ENCODE results near the gene RTL1.

Gene RTL1

DNA sequence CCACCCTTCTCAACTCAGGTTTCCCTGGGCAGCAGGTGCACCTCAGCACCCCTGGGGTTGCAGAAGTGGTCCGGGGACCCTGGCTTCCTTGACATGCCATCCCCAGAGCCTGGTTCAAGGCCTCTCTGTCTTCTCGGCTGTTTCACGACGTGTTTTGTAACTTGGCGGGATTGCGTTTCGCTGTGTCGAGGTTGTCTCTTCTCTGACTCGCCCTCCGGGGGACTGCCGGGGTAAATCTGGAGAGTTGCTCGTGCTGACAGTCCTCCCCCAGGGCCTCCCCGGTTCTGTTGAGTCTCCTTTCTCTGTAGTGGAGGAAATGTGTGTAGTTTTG lies 52.0 kb downstream of the RTL1 start:
- DNase-seq (ENCODE audit: low read depth in 2 of 2): no peak

DNA sequence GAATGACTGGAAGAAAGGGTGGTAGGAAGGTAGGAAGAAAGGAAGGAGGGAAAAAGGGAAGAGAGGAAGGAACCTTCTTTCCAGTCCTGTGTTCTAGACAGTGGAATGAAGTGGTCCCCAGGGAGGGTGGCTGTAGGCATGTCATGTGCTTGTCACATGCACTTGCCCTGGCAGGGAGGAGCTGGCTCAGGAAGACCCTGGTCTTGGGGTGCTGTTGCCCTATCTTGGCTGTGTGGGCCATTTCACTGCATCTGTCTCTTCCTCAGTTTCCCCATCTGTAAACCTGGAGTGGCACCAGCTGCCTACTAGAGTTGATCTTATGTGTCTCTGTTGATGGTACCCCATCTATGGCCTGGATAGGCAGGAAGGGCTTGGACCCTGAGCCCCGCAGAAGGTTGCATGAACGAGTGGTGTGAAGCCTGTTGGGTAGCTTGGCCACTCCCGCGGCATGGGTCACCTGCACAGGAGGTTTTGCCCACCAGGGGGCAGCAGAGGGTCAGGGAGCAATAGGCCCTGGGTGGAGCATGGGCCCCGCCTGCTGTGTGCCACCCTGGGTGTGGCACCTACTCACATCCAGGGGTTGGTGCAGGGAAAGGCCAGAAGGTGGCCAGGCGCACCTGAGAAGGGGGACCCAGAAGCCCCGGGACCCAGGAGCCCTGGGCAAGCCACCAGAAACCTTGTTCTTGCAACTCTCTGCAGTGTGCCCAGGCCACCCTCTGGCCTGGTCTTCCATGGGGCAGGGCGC lies 52.5 kb downstream of the RTL1 start:
- peak; percentile 74 to 90 for DNase-seq (ENCODE audit: low read depth in 2 of 2)

DNA sequence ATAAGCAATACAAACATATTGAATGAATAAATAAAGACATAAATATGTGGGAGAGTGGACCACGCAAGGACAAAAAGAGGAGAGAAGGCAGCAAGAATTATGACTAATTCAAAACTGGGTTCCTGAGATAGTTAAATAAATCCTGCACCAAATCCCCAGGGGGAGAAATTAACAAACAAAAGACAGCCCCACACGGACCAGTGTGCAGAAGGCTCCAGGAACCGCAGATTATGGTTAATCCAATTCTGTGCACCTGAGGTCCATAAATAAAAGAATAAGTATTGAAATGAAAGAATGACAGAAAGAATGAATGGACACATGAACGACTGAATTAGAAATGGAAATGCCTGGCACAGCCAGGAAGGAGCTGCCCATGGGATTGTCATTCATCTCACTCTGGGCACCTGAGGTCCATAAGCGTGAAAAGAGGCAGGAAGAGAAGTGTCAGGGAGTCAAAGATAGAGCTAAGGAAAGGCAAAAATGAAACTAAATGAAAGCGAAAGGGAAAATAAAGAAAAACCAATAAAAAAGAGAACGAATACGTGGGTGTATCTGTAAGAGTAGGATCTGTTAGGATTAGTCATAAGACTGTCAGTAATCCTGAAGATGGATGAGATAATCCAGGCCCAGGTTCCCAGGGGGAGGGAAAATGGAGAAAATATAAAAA lies 54.3 kb downstream of the RTL1 start:
- DNase-seq (ENCODE audit: low read depth in 2 of 2): no peak

DNA sequence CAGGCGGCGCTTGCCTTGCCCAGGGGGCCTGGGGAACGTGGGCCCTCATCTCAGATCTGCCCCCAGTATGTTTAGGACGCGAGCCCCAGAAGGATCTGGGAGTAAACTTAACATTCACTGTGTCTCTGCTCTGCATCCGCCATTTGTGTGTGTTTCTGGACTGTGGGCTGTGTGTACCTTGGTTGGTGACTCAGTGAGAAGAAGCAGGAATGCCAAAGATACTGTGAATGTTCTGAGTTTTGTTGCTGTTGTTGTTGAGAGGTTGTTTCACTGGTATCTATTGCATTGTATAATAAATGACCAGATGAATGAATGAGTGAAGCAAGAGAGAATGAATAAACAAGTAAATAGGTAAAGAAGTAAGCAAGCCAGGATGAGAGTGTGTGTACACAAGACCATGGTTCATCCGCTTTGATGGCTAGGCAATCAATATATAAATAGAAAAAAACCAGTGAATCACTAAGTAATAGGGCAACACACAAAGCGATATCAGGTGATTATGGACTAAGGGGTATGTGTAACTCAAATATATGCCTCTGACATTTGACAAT lies 57.1 kb downstream of the RTL1 start:
- DNase-seq (ENCODE audit: low read depth in 2 of 2): no peak

DNA sequence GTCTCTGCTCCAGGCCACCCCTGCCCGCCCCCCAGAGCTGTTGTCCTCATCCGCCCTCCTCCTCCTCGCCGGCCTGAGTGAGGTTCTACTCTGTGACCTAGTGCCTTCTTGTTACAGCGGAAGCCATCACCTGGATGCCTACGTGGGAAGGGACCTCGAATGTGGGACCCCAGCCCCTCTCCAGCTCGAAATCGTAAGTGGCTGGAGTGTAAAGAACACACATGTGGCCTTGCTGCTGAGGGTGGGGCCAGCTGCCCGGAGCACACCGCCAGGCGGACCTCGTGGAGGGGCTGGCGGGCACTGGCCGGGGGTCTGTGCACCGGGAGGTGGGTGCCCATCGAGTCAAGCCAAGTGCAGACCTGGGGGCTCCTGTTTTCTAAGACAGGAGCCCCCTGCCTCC lies 58.2 kb downstream of the RTL1 start:
- no peak for DNase-seq (ENCODE audit: low read depth in 2 of 2)

DNA sequence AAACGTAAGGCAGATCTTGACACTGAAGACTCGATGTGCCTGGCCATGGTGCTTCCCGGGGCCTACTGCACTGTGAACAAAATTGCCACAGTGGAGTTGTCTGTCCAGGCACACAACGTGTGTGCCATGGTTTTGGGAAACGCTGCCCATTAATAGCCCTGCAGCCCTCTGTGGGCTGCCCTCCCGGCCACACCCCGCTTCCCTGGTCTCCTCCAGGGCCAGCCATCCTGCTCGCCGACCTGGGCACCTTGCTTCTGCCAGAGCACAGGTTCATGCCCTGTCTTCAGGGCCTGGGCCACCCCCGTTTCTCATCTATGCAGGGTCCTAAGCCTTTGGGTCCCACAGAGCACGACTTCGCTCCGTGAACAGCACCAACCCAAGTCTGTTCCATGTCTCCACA lies 58.7 kb downstream of the RTL1 start:
- DNase-seq (ENCODE audit: low read depth in 2 of 2): no peak

DNA sequence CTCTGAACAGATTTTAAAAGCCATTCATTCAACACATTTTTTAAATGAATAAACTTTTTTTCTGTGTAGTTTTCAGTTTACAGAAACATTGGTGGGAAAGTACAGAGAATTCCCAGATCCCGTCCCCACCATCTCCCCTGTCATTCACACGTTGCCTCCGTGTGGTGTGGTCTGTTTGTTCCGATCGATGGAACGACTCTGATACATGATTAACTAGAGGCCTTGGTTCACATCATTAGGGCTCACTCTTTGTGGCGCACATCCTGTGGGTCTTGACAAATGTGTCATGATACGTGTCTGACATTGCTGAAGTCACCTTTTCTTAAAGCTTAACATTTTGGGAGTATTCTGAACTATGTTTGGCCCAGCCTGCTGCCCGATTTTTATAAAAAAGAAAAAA lies 59.1 kb downstream of the RTL1 start:
- DNase-seq (ENCODE audit: low read depth in 2 of 2): no peak

DNA sequence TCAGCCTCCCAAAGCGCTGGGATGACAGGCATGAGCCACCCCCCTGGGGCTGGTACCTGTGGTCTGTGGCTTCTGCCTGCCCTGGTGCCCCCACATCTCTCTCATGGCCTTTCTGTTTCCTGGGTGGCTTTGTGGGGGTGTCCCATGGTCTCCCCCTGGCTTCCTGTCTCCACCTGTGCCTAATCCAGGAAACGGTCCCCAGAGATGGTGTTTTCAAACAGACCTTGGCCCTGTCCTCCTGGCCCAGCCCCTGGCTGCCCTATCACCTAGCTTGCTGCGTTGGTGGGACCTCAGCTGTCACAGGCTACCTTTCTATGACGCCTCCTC lies 59.5 kb downstream of the RTL1 start:
- no peak for DNase-seq (ENCODE audit: low read depth in 2 of 2)

DNA sequence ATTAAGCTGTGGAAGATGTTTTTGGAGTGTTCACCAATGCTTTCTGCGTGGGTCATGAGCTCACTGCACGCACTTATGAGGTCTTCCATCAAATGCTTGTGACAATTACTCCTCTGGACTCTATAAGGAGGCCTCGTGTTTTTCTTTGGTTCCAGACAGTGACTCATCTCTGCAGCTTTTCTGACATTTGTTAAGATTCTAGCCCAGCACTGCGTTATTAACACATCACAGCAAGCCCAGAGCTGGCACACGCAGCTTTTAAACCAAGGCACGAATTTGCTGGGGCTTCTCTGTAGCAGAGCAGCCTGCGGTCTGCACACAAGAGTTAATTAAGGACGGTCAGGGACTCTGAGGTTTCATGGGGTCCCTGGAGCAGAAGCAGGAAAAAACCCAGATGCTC lies 60.7 kb downstream of the RTL1 start:
- no peak for DNase-seq (ENCODE audit: low read depth in 2 of 2)

DNA sequence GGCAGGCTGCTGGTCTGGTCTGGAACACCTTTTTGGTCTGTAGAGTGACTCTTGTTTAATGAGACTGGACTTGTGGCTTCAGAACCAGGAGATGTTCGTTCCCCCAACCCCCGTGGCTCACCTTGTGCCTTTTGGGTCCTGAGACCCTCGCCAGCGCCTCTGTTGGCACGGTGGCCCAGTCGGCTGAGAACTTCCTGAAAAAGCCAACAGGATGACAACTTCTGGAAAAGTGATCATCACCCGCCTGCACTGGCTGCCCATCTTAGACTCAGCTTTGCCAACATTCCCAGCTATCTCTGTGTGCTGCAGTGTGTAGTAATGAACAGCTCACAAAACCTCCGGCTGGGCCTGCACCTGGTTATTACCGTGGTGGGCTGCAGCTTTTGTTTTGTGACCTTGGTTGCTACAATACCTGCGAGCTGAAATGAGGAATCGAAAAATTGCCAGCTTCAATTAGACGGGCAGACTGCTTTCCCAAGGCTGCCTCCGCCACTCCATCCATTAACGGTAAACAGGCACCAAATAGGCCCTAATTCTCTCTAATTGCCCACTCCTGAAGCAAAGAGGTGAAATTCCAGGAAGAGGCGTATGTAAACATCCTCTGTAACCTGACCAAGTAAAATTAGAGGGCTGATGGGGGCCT lies 61.6 kb downstream of the RTL1 start:
- no peak for DNase-seq (ENCODE audit: low read depth in 2 of 2)

DNA sequence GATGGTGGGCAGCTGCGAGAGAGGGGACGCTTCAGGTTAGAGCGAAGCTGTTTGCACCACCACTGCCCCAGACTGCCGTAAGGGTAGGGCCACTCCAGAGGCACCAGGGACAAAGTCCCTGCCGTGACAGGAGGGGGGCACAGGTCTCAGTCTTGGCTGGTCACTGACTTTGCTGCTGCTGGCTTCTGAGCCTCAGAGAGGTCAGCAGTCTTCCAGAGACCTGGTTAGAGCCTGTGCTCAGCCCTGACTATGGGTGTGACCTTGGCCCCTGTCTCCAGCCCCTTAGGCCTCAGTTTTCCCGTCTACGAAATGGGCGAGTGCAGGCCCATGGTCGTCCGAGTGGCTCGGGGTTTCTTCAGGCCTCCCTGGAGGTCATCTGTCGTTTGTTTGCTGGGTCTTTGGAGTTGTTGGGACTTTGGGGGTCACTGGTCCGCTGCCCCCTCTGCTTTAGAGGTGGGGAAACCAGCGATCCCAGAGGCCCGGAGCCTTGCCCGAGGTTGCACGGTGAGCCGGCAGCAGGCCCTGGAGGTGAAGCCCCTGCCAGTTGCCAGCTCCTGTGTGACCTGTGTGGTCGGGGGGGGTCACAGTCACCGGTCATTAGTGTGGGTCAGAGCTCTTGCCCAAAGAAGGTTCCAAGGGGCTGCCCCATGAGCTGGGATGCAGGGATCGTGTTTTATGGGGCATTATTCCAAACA lies 62.3 kb downstream of the RTL1 start:
- DNase-seq (ENCODE audit: low read depth in 2 of 2): no peak

DNA sequence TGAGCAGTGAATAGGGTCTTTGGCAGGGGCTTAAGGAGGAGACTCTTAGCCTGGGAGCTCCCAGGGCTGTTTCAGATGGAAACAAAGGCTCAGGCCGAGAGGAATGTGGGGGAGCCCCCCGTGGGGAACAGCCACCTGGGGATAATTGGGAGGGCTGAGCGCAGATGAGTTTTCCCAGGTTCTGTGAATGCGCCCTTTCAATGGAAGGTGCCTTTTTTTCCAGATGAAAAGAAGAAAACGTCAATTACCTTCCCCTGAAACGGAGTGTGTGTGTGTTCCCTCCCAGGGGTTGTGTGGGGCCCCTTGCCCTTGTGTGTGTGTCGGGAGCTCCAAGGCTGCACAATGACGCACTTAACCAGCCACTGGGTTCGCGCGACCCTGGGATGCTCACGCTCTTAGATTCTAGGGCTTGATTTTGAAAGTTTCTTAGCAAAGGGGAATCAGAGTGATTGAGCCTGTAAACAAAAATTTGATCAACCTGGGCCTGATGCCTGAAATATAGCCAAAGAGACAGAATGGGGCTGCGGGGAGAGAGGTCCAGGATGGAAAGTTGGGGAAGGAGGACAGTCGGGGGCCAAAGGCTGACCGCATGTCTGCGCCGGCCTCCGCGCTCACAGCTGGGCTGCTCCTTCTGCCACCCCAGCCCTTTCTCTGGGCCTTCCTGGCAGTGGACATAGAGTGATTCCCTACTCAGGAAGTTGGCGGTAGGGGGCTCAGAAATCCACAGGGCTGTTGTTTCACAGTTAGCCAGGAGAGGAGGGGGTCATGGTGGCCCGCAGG lies 63.0 kb downstream of the RTL1 start:
- DNase-seq (ENCODE audit: low read depth in 2 of 2): no peak

DNA sequence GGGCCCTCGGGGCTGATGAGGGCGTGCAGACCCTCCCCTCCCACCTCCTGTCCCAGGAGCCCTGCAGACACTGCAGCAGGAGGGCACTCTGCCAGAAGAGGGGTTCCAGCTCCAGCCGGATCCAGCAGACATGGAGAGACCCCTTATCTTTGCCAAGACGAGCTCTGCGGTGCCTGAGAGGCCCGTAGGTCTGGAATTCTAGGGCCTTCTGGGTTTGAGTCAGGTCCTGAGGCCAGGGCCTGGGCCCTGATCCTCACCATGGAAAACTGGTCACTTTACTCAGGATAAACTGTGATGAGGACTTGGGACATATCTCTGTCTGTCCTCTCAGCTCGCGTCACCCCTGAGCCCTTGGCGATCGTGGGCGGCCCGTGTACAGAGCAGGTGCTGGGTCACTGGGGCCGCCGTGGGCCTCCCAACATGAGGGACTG lies 63.8 kb downstream of the RTL1 start:
- DNase-seq (ENCODE audit: low read depth in 2 of 2): no peak

DNA sequence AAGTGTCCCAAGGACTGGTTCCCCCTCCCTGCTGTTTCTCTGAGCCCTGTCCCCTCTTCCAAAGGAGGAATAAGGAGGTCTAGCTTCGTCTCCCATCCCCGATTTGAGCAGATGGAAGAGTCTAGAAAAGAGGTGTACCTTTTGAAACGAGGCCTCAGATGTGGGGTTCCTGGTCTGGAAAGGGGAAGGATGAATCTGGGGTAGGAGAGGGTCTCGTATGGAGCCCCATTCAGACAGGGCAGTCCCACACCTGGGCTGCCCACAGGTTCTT lies 64.3 kb downstream of the RTL1 start:
- DNase-seq (ENCODE audit: low read depth in 2 of 2): no peak

DNA sequence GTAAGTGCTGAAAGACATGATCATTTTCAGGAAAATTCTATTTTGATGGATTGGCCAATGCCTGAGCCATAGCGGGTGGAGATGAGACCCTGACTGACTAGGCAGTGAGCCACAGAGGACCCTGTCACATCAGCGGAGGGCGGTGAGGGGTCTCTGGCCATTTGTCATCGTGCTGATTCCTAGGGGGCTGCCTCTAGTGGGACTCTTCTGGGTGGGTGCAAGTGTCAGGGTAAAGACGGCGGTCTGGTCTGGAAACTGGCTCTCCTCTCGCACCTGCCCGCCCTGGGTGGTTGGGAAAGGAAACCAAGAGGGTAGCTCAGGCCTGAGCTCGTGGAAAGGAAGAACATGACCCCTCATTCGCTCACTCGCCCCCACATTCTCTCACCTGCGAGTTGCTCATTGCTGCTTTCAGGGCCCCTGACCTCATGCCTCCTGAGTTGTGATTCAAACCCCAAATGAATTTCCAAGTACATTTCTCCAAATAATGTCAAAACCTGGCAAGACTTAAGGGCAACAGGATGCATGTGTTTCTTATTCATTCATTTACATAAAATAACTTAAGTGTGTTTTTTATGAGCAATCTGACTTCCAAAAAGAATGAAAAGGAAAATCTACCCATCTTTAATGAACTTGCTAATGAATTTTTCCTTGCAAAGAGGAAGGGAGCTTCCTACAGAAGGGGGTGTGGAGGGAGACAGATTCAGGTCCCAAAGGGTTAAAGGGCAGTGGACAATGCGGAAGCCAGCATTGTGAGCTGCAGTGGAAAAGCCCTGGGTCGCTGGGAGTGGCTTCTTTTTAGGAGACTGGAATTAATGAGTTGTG lies 64.8 kb downstream of the RTL1 start:
- no peak for DNase-seq (ENCODE audit: low read depth in 2 of 2)

DNA sequence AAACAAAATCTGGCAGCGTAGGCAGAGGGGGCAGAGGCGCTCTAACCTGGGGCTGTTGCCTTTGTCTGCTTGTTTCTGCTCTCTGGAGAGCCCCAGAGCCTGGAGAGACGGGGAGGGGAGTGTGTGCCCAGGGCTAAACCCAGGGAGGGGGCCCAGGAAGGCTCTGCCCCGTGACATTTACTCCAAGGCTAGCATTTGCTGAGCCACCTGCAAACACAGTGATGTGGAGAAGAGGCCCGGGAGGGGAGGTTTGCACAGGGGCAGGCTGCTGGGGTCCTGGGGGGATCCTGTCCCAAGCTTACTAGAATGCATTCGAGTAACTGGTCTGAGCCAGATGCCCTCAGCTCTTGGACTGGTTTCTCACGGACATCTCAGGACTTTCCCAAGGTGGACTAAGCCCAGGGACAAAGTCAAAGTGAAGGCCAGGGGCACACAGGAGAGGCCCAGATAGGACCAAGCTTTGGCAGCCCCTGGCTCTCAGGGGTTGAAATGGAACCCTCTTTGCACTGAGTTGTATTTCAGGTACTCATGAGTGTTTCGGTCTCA lies 65.6 kb downstream of the RTL1 start:
- no peak for DNase-seq (ENCODE audit: low read depth in 2 of 2)

DNA sequence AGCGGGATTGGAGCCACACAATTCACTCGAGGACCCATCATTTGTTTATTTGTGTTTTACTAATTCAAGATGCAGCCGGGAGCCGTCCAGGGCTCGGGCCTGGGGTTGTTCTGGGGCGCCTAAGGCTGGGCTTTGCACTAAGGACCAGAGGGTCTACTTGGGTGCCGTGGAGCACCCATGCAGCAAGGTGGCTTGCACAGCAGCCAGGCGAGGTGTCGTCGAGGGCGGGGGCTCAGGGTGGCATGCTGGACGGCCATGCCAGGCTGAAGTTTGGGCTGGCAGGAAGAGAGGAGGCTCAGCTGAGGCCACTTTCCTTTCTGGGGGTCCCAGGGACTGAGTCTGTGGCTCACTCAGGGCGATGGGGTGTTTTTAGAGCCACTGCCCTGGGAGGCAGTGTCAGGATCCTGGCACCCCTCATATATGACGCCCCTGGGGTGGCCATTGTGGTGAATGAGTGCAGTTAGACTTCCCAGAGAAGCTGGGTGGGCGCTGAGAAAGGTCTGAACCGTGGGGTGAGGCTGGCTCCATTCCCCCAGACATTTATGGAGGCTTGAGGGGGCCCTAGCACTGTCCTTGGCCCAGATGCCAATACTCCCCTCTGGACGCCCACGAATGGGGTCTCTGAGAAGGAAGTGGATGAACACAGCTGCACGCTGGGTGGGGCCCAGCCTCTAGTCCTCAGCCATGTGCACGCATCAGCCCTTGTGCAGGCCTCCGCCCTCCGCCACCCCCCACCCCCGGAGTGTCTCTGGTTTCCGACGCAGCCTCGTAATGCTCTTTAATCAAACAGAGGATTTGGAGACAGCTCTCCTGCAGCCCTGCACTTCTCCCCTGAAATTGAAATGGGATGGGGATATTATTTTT lies 66.3 kb downstream of the RTL1 start:
- no peak for DNase-seq (ENCODE audit: low read depth in 2 of 2)

DNA sequence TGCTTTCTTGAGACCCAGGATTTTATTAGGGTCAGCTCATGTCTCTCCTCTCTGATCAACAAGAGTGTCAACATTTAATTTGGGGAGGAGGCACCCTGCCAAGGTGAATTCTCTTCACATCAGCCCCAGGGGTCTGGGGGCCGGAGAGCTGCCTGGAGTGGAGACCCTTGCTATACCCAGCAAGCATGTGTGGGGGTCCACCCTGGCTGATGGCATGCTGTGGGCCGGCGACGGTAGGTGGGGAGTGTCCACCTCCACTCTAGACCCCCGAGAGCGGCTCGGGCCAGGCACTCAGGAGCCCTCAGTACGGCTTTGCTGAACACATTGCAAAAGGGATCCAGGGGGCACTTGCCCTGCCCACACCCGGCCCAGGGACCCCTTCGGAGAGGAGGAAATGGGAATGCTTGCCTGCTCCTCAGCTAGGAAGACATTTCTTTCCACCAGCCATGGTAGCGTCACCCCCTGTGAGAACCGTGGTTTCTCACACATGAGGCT lies 67.2 kb downstream of the RTL1 start:
- DNase-seq (ENCODE audit: low read depth in 2 of 2): no peak

DNA sequence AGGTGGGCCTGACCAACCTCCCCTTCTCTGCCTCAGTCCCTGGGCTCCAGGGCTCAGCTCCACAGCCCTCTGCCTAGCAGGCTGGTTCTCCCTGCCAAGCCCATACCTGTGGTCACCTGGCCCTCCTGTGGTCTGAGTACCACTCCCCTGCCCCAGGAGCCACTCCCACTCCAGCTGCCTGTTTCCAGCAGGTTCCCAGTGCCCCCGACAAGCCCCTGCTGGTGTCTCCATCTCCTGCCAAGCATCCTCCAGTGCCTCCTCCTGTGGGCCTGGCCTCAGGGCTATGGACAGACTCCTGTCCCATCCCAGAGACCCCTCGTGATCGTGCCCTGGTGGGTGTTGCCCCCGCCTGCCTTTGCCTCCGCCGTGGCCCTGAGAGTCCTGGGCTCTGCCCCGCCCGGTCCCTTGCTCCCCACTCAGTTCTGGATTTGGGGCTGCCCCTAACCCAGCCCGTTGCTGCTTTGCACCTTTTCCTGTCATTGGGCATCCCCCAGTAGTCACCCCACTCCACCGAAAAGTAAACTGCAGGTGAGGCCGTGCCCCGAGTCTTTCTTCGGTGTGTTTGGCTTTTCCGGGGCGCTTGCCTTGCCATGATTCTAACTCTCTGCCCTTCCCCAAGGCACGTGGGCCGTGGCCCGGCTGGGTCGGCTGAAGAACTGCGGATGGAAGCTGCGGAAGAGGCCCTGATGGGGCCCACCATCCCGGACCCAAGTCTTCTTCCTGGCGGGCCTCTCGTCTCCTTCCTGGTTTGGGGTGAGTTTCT lies 67.8 kb downstream of the RTL1 start:
- DNase-seq (ENCODE audit: low read depth in 2 of 2): no peak

All from stimulated activated CD4-positive, alpha-beta T cell treated with anti-CD3 and anti-CD28 coated beads, Interleukin-4, amount 100 ng/mL, for 48 hours (primary cell).